ENCODE data around the gene HRG. TPM values are rescaled to one million over a fixed set of nuclear protein-coding genes. Genes with fewer than 3 reads are reported as not detected.

The HRG gene
- total RNA-seq, 1 experiment from 2014 or later, result not detected

DNA sequence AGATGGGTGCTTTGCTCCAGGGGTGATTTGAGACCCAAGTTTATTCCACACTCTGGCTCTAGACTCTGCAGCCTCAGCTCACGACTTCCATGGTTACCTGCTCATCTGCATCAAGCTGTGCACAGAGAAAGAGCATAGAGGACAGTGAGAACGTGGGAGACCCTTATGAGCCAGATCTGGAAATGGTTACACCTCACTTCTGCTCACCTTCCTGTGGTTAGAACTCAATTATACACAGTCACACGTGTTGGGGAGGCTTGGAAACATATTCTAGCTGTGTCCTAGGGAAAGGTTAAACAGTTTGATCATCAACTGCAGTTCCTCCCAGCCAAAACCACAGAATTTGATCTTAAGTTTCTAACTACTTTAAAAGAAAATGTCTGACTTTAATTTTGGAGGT lies 23.8 kb upstream of the HRG start:
- no peaks in the 10 kb centered on the region for H4K20me1 ChIP-seq (ENCODE audit: control insufficient read depth, insufficient read depth, insufficient read length)
- Mint-ChIP-seq H3K27me3 (ENCODE audit: low read depth) (peaks cover 2% of the 10 kb centered on the region; the same call in 1 of the 2 replicates), H3K27ac (no peak overlapping the region), H3K4me1 (peaks cover 20 to 26% of the 10 kb centered on the region in 2 experiments), H3K36me3 (ENCODE audit: insufficient read depth in 1 of 3, low read depth in 3 of 3) (no peaks in the 10 kb centered on the region), H3K4me3 (no peak overlapping the region), H3K9me3 (no peaks in the 10 kb centered on the region)
- H3K23ac ChIP-seq (ENCODE audit: insufficient read length, low read depth, low read length), result no peak overlapping the region
- no peak overlapping the region for H3T11ph ChIP-seq (ENCODE audit: low read length)
- no peak overlapping the region for H3K4ac ChIP-seq (ENCODE audit: low read depth, low read length)
- H3K79me1 ChIP-seq (ENCODE audit: insufficient read depth, low read depth, low read length, poor library complexity, severe bottlenecking), result no peaks in the 10 kb centered on the region
- no peak overlapping the region for H3K14ac ChIP-seq (ENCODE audit: insufficient read depth, low read length)
- no peak overlapping the region for H2AK5ac ChIP-seq (ENCODE audit: insufficient read length, low read length)
- DNase-seq, result no peak
- no CpG with 5 or more reads among the region's 3 CpGs for WGBS (ENCODE audit: extremely low coverage, insufficient read length, low lambda C conversion rate)
- H3K27ac ChIP-seq (ENCODE audit: insufficient read length, low read depth, low read length), result no peak overlapping the region
- H3K18ac ChIP-seq (ENCODE audit: insufficient read length, low read depth, low read length), result no peak overlapping the region
- H3K23me2 ChIP-seq (ENCODE audit: insufficient read length, low read depth, low read length, poor library complexity, severe bottlenecking), result no peaks in the 10 kb centered on the region
- H4K91ac ChIP-seq (ENCODE audit: insufficient read length, low read depth, low read length), result no peak overlapping the region
- H4K8ac ChIP-seq (replicated peaks; ENCODE audit: insufficient read length, low read depth, low read length), result no peak overlapping the region
- H3K9me3 ChIP-seq (ENCODE audit: control insufficient read depth, low read depth, low read length), result no peaks in the 10 kb centered on the region
- no peaks in the 10 kb centered on the region for H3K27me3 ChIP-seq (ENCODE audit: insufficient read depth, low read length)
- H2AFZ ChIP-seq (ENCODE audit: low read length), result no peak overlapping the region
- no peak overlapping the region for H2BK15ac ChIP-seq (ENCODE audit: low read depth, low read length)
- H3K4me2 ChIP-seq (ENCODE audit: insufficient read depth, insufficient read length, low read length), result no peak overlapping the region
- no peak overlapping the region for H4K5ac ChIP-seq (ENCODE audit: insufficient read length, low read depth, low read length)
- H2BK120ac ChIP-seq (ENCODE audit: low read depth, low read length, poor library complexity, severe bottlenecking), result no peak overlapping the region
- peaks cover 7% of the 10 kb centered on the region; the same call in 1 of the 2 replicates for H3K4me1 ChIP-seq (ENCODE audit: insufficient read depth, low read length)
- no peak overlapping the region for H3K56ac ChIP-seq (ENCODE audit: insufficient read length, low read depth, low read length)
- H3K79me2 ChIP-seq (ENCODE audit: insufficient read depth, low read length), result no peaks in the 10 kb centered on the region
- H2BK20ac ChIP-seq (ENCODE audit: low read depth, low read length, poor library complexity, severe bottlenecking), result no peak overlapping the region
- TF ChIP-seq, protein P1, sequence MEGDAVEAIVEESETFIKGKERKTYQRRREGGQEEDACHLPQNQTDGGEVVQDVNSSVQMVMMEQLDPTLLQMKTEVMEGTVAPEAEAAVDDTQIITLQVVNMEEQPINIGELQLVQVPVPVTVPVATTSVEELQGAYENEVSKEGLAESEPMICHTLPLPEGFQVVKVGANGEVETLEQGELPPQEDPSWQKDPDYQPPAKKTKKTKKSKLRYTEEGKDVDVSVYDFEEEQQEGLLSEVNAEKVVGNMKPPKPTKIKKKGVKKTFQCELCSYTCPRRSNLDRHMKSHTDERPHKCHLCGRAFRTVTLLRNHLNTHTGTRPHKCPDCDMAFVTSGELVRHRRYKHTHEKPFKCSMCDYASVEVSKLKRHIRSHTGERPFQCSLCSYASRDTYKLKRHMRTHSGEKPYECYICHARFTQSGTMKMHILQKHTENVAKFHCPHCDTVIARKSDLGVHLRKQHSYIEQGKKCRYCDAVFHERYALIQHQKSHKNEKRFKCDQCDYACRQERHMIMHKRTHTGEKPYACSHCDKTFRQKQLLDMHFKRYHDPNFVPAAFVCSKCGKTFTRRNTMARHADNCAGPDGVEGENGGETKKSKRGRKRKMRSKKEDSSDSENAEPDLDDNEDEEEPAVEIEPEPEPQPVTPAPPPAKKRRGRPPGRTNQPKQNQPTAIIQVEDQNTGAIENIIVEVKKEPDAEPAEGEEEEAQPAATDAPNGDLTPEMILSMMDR (conservative IDR thresholded peaks at IDR 0.05), result no peak
- no peak overlapping the region for H2BK5ac ChIP-seq (ENCODE audit: insufficient read length, low read length)
- no peak overlapping the region for H3K9ac ChIP-seq (ENCODE audit: extremely low read depth, insufficient read length, low read length)
- H2BK12ac ChIP-seq (ENCODE audit: insufficient read length, low read depth, low read length), result no peak overlapping the region

Measured in H9 (cell line).